Activated CD8-positive, alpha-beta memory T cell treated with anti-CD3 and anti-CD28 coated beads for 24 hours (primary cell): Measurements from ENCODE around the gene S1PR4.

Experiments
- DNase-seq: peaks from one replicate; pipeline ENCODE4 v3.0.0-alpha.2; 2020

Gene S1PR4, protein sequence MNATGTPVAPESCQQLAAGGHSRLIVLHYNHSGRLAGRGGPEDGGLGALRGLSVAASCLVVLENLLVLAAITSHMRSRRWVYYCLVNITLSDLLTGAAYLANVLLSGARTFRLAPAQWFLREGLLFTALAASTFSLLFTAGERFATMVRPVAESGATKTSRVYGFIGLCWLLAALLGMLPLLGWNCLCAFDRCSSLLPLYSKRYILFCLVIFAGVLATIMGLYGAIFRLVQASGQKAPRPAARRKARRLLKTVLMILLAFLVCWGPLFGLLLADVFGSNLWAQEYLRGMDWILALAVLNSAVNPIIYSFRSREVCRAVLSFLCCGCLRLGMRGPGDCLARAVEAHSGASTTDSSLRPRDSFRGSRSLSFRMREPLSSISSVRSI

DNA sequence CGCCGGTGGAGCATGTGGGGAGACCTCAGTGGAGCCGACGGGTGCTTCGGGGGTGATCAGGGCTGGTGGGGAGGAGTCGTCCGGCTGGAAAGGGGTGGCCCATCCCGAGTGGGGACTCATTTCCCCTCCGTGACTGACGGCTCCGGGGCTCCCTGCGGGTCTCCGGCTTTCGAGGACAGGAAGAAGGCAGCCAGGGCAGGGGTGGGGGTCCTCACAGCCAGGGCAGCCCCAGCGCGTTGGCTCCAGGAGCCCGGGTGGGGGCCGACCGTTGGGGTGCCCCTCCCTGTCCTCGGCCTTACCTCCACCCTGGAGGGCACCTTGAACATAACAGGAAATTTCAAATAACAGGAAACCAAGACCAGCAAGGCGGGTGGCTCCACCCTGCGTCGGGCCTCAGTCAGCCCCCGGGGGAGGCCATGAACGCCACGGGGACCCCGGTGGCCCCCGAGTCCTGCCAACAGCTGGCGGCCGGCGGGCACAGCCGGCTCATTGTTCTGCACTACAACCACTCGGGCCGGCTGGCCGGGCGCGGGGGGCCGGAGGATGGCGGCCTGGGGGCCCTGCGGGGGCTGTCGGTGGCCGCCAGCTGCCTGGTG lies at the start of gene S1PR4:
Gene S1PR4 (plus strand): TSS at position 393 of the 596 bp plus-strand sequence. CDS start 24 bp downstream, at position 417.
- peak; percentile 89 for DNase-seq

DNA sequence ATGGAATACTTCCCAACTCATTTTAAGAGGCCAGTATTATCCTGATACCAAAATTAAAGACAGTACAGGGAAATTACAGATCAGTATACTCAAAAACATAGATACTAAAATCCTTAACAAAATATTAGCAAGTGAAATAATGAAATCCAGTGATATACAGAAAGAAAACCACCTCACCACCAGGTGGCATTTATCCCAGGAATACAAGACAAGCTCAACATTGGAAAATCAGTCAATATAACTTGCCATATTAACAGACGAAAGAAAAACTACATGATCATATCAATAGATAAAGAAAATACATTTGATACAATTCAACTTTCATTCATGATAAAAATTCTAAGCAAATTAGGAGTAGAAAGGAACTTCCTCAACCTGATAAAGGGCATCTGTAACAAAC lies 49.5 kb upstream of the S1PR4 start:
- no peak for DNase-seq

DNA sequence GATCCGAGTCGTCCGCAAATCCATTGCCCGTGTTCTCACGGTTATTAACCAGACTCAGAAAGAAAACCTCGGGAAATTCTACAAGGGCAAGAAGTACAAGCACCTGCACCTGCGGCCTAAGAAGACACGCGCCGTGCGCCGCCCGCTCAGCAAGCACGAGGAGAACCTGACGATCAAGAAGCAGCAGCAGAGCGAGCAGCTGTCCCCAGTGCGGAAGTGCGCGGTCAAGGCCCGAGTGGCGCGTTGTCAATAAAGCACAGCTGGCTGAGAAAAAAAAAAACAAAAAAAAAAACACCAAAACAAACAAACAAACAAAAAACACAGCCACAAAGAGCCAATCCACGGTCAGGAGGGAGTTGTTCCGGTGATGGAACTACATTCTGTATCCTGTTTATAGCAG lies 47.4 kb upstream of the S1PR4 start:
- no peak for DNase-seq

DNA sequence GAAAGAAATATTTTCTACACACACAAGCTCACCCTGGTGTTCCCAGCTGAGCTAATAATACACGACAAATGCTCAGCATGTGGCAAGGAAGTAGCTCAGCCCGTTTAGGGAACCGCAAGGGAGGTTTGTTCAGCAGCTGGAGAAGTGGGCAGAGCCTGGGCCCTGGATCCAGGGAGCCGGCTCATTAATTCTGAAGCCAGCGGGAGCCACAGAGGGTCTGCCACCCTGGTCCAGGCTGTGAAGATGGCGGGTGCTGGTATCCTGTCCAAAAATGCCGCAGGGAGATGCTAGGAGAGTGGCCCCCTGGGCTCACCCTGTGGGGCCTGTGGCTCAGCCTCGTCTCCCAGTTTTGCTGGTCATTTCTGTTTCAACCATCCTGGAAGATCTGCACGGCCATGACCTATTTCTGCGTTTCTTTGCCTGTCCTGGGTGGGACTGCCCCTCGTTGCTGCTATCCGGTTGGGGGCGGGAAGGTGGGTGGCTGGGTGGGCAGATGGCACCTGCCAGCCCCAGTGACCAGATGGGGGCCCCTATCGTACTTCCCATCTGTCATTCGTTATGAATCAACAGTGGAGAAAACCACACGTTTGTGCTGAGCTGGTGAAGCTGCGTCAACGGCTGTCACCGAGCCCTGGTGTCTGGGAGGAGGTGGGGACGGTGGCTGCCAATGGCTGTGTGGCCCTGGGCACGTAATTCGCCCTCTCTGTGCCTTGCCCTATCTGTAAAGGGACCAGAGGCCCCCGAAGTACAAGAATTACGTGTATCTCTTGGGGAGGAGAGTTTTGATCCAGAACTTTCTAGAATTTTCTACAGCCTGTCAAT lies 45.4 kb upstream of the S1PR4 start:
- peak; percentile 83 for DNase-seq

DNA sequence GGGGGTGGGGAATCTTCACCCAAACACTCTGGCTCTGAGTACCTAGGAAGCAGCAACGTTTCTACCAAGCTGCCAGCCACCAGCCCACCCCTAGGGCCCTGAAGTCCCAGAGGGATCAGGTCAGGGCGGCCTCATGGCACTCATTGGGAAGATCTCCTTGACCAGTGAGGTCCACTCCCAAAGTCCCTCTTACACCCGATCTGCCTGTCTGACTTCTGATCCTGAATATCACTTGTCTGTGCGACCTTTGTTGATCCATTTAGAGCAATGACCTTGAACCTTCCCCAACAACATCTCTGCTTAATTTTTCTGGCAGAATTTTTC lies 44.8 kb upstream of the S1PR4 start:
- DNase-seq, result no peak

DNA sequence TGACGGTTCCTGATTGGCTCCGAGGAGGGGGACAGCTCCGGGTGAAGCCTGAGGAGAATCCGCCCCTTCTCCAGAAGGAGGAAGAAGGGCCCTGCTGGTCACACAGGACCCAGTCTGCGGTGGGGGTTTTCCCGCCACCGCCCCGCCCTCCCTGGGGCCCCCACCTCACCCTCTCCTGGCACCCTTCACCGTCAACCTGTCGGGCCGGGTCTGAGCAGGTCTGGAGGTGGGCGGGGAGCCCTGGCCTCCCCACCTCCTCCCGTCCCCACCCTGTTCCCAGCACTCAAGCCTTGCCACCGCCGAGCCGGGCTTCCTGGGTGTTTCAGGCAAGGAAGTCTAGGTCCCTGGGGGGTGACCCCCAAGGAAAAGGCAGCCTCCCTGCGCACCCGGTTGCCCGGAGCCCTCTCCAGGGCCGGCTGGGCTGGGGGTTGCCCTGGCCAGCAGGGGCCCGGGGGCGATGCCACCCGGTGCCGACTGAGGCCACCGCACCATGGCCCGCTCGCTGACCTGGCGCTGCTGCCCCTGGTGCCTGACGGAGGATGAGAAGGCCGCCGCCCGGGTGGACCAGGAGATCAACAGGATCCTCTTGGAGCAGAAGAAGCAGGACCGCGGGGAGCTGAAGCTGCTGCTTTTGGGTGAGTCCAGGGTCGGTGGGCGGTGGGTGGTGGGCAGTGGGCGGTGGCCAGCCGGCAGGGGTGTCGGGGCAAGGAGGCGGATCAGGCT lies 42.4 kb upstream of the S1PR4 start, which contains the start of gene GNA15:
Gene GNA15 (plus strand): TSS at position 73 of the 723 bp plus-strand sequence. CDS start 418 bp downstream, at position 491.
- DNase-seq, result no peak

DNA sequence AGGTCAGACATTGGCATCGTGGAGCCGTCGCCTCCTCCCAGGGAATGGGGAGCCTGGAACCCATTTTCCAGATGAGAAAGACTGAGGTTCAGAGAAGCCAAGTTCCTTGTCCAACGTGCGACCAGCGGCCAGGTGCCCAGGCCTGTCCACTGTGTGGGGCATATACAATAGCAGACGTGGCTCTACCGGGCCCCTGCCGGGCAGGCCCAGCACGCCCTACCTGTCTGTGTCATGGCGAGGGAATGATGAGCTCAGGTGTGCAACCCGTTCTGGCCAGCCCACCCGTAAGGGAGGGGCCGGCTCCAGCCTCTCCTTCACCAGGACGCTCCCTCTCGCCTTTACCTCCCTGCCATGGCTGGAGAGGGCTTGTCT lies 41.9 kb upstream of the S1PR4 start:
- DNase-seq, result no peak

DNA sequence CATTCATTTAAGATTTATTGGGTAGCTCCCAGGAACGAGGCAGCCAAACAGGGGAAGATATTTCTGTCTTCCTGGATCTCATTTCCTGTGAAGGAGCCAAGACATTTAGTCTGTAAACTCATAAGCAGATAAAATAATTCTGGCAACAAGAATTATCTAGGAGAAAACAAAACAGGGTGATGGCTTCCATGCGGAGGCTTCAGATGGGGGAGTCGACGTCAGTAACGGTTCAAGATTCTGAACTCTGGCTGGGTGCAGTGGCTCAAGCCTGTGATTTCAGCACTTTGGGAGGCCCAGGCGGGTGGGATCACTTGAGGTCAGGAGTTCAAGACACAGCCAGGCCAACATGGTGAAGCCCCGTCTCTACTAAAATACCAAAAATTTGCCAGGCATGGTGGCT lies 41.5 kb upstream of the S1PR4 start:
- no peak for DNase-seq

DNA sequence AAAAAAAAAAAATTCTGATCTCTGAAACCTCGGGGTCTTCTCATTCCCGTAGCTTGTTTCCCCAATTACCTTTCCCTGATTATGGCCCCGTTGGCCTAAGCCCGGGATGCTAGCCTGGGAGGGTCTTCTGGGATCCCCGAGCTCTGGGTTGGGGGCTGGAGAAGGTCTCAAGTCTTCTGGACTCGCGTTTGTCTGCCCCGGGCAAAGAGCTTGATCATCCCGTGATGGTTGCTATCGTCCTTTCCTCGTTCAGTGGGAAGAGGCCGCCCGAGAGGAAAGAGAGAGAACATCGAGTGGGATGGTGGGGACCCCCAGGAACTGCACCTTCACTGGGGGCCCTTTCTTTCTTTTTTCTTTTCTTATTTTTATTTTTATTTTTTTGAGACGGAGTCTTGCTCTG lies 40.3 kb upstream of the S1PR4 start:
- no peak for DNase-seq

DNA sequence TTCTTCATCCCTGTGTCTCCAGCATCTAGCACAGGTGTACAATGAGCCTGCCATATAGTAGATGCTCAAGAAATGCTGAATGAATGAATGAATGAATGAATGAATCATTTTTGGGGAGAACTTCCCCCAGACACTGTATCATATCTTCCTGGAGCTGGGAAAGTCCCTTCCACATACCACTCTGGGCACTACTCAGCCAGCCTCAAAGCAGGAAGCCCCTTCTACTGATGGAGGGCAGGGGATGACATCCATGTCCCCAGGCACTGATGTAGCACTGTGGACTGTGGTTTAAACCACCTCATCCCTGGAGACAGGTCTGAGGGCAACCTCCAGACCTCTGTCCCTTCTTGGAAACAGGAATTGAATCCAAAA lies 37.9 kb upstream of the S1PR4 start:
- no peak for DNase-seq

DNA sequence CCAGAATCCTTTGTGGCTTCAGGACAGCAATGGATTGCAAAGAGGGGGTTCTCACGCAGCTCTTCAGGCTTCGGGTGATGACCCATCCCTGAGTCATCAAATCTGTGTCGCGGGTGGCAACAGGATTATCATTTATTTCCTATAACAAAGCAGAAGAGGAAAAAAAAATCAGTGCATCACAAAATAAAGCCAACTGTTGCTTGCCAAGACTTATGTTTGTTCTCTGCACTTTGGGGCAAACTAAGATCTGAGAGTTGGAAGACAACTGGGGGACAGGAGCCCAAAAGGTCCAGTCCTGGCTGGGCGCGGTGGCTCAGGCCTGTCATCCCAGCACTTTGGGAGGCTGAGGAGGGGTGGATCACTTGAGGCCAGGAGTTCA lies 36.3 kb upstream of the S1PR4 start:
- DNase-seq, result no peak

DNA sequence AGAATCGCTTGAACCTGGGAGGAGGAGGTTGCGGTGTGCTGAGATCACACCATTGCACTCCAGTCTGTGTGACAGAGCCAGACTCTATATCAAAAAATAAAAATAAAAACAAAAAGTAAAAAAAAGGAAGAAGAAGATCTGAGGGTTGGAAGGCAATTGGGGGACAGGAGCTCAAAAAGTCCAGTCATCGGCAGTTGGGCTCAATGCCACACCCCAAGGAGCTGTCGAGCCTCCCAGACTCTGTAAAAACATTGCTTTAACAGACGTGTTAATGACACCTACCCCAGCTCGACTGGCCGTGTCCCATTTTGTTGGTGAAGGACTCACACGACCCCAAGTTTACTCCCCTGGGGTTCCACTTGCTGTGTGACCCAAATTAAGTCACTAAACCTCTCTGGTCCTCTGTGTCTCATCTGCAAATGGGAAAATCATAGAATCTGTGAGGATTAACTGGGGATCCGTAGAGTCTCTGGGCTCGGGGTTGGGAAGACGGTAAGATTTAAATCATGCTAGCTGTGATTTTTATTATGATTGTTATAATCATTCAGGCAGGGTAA lies 35.7 kb upstream of the S1PR4 start:
- no peak for DNase-seq

DNA sequence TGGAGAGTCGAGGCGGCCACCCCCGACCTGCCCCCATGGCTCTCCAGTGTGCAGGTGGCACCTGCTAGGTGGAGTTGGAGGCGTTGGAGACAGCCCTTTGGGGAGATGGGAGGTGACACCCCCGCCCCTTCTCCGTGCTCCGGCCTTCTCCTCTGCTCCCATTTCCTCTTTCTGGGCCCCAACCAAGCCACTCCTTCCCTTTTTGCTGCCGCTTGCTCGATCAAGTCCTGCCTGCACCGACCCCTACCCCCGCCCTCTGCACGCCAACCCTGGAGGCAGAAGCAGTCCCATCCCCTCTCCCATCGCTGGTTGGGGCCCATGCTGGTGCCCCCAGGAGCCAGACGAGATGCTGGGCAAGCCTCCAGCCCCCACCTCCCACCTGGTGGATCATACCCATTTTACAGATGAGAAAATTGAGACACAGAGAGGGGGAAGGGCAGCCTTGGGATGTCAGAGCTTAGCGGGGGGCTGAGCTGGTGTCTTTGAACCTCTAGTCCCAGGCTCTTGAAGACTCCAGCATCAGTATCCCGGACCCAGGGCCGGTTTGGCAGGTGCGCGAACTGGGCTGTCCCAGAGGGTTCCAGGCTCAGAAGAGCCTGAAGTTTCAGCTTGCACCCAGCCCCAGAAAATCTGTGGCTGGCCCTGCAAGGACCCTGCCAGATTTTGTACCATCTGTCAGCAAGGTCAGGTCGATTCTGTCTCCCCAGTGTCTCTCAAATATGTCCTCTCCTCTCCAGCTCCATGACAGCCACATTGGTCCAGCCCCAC lies 32.5 kb upstream of the S1PR4 start:
- DNase-seq, result no peak

DNA sequence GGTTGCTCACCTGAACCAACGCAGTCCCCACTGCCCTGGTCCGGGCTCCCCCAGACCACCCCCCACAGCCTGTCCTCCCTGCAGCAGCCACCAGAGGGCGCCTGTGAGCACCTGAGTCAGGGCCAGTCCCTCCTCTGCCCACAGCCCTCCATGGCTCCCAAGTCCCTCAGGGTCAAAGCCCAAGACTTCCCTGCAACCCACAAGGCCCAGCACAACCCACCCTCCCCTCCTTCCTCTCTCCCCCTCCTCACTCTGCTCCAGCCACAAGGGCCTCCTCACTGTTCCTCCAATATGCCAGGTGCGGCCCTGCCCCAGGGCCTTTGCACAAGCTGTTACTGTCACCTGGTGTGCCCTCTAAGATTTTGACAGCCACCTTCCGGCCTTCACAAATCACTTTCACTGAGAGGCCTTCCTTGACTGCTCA lies 31.9 kb upstream of the S1PR4 start:
- DNase-seq, result peak; percentile 92

DNA sequence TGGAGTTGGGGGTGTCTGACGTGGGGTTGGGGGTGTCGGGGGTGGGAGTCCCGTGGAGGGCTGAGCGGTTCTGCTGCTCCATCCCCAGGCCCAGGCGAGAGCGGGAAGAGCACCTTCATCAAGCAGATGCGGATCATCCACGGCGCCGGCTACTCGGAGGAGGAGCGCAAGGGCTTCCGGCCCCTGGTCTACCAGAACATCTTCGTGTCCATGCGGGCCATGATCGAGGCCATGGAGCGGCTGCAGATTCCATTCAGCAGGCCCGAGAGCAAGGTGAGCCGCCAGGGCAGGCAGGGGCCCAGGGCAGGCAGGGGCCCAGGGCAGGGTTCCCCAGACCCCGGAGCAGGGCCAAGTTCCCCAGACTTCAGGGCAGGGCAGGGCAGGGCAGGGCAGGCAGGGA lies 30.1 kb upstream of the S1PR4 start:
- DNase-seq, result no peak

DNA sequence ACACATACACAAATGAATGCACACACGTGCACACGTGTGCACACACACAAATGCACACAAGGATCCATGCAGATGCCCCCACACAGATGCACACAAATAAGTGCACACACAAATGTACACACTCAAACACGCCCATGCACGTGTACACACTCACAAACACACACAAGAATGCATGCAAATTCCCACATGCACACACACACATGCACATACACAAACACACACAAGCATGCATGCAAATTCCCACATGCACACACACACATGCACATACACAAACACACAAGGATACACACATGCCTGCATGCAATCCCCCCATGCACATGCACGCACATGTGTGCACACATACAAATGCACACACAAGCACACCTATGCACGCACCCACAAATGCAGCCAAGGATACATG lies 29.5 kb upstream of the S1PR4 start:
- no peak for DNase-seq

DNA sequence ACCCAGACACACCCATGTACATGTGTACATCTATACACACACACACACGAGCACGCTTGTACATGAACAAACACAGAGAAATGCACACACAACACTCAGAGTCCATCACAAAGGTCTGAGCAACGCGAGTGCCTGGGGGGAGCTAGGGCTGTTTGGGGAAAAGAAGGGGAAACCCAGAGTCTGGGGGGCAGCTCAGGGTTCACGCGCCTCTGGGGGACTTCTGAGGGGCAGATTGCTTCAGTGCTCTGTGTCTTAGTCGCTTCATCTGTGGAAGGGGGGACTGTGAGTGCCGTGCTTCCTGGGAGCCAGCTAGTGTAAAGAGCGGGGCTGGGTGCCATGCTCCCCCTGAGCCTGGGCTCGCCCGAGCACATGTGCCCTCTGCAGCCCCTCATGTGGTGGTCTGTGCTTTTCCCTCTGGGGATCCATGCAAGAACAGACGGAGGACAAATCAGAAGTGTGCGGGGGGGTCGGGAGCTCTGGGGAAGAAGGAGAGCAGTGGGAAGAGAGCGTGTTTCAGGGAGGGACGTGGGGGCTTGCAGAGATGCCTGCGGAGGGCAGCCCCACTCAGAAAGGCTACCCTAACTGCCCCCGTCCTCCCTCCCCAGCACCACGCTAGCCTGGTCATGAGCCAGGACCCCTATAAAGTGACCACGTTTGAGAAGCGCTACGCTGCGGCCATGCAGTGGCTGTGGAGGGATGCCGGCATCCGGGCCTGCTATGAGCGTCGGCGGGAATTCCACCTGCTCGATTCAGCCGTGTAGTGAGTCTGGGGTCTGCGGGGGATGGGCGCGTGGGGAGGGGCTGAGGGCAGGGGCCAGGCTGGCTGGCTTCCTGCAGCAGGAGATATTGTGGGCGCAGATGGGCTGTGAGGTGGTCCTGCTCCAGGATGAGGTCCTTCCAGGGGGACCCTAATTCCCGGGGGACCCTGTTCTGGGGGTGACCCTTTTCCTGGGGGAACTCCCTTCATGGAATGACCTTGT lies 28.8 kb upstream of the S1PR4 start:
- DNase-seq, result no peak

DNA sequence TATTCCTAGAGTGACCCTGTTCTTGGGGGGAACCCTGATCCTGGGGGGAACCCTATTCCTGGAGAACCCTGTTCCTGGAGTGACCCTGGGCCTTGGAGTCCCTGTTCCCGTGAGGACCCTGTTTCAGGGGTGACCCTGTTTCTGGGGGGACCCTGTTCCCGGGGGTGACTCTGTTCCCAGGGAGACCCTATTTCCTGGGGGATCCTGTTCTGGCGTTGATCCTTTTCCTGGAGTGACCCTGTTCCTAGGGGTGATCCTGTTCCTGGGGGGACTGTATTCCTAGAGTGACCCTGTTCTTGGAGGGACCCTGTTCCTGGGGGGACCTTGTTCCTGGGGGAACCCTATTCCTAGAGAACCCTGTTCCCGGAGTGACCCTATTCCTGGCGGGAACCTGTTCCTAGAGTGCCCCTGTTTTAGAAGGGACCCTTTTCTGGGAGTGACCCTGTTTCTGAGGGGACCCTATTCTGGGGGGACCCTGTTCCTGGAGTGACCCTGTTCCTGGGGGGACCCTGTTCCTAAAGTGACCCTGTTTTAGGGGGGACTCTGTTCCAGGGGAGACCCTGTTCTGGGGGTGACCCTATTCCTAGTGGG lies 27.7 kb upstream of the S1PR4 start:
- no peak for DNase-seq

DNA sequence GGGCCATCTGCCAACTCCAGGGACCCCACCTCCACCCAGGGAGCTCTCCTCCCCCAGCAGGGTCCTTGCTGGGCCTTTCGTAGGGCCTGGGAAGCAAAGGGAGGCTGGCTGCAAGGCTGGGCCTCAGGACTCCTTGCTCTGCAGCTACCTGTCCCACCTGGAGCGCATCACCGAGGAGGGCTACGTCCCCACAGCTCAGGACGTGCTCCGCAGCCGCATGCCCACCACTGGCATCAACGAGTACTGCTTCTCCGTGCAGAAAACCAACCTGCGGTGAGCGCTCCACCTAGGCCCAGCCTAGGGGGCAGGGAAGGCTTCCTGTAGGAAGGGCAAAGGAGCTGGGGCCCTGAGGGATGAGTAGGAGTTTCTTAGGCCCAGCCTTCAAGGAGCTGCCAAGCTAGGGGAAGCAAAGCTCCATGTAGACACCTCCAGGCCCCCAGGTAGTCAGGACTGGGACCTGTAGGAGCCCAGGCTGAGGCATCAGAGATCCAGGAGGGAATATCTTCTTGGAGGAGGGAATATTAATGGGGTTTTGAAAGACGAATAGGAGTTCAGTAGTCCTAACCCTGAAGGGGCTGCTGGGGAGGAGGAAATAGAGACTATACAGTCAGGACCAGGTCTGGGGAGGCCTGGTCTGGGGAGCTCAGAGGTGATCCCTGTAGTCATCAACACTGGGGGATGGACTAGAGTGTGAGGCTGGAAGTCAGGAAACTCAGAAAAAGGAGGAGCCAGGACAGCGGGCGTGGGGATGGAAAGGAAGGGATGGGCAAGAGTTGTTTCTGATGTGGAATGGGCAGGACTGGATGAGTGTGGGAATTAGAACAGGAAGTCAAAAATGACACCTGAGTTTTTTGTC lies 26.8 kb upstream of the S1PR4 start:
- no peak for DNase-seq

DNA sequence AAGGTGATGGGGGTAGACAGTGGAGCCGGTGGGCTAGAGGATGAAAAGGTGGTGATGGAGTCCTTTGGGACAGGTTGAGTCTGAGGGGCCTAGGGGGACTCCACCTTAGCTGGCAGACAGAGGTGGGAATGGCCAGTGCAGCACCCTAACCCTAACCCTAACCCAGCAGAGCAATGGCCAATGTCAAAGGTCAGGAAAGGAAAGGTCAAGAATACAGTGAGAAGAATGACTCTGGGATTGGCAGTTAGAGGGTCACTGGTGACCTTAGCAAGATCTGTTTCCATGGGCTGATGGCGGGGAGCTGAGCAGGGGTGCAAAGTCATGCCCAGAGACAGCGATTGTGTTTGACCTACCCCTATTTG lies 26.2 kb upstream of the S1PR4 start:
- no peak for DNase-seq
